ENCODE measurements around the gene ST6GALNAC6. TPM values are rescaled to one million over a fixed set of nuclear protein-coding genes. Genes with fewer than 3 reads are reported as not detected.
A peak's percentile ranks its signal among the peaks of the same experiment; 100 is the strongest.

ST6GALNAC6 gene
- total RNA-seq, 2 donors from 2014 or later, result 46.4 to 95.1 TPM

GRCh38 chr9:127925959-127926905, 26.8 kb upstream of the ST6GALNAC6 start:
- no peaks in the 10 kb centered on the region for H3K4me1 ChIP-seq (replicated peaks)
- 73% methylated on average over 14 of the region's 14 CpGs for WGBS
- intact Hi-C loops (cut with DNase I), result no loop called here
- H3K4me3 ChIP-seq, result peak overlapping the region in 1 of 2 donors; percentile 22
- no peak for TF ChIP-seq POLR2AphosphoS5 (IDR thresholded peaks at IDR 0.05)
- no peak for TF ChIP-seq POLR2A (IDR thresholded peaks at IDR 0.05)
- TF ChIP-seq CTCF (IDR thresholded peaks at IDR 0.05), result no peak
- no peaks in the 10 kb centered on the region for H3K27me3 ChIP-seq (replicated peaks; ENCODE audit: insufficient read depth)
- no peaks in the 10 kb centered on the region for H3K9me3 ChIP-seq
- no peak for DNase-seq (ENCODE audit: low spot score)
- no peaks in the 10 kb centered on the region for H3K36me3 ChIP-seq
- H3K27ac ChIP-seq, result no peak overlapping the region

- Histone ChIP-seq H3K4me1 (replicated peaks) (no peaks in the 10 kb centered on the region), H3K9me3 (no peaks in the 10 kb centered on the region), H3K27me3 (replicated peaks; ENCODE audit: insufficient read depth) (no peaks in the 10 kb centered on the region), H3K36me3 (no peaks in the 10 kb centered on the region), H3K4me3 (no peak overlapping the region), H3K27ac (no peak overlapping the region)
- no peak for TF ChIP-seq CTCF (IDR thresholded peaks at IDR 0.05)
- no peak for TF ChIP-seq POLR2A (IDR thresholded peaks at IDR 0.05)
- no peak for TF ChIP-seq POLR2AphosphoS5 (IDR thresholded peaks at IDR 0.05)
- WGBS, result 89% methylated on average over 22 of the region's 22 CpGs
- intact Hi-C loops (cut with DNase I), result no loop called here
- DNase-seq (ENCODE audit: low spot score), result no peak
Measured at GRCh38 chr9:127924736-127925444, 25.5 kb upstream of the ST6GALNAC6 start.

- no peak for DNase-seq (ENCODE audit: low spot score)
- intact Hi-C loops (cut with DNase I), result no loop called here
- WGBS, result 86% methylated on average over 8 of the region's 8 CpGs
- no peak overlapping the region for H3K27ac ChIP-seq
- H3K4me1 ChIP-seq (replicated peaks), result no peaks in the 10 kb centered on the region
- no peaks in the 10 kb centered on the region for H3K27me3 ChIP-seq (replicated peaks; ENCODE audit: insufficient read depth)
- TF ChIP-seq POLR2A (IDR thresholded peaks at IDR 0.05) (no peak), POLR2AphosphoS5 (IDR thresholded peaks at IDR 0.05) (no peak), CTCF (IDR thresholded peaks at IDR 0.05) (no peak)
- no peak overlapping the region for H3K4me3 ChIP-seq
- no peaks in the 10 kb centered on the region for H3K36me3 ChIP-seq
- H3K9me3 ChIP-seq, result no peaks in the 10 kb centered on the region
Measured at GRCh38 chr9:127923771-127924170, 24.4 kb upstream of the ST6GALNAC6 start.

GRCh38 chr9:127923046-127923445, 23.6 kb upstream of the ST6GALNAC6 start:
- TF ChIP-seq POLR2A (IDR thresholded peaks at IDR 0.05) (no peak), POLR2AphosphoS5 (IDR thresholded peaks at IDR 0.05) (no peak), CTCF (IDR thresholded peaks at IDR 0.05) (no peak)
- 63% methylated on average over 6 of the region's 6 CpGs for WGBS
- no peaks in the 10 kb centered on the region for H3K27me3 ChIP-seq (replicated peaks; ENCODE audit: insufficient read depth)
- no peak overlapping the region for H3K4me3 ChIP-seq
- H3K9me3 ChIP-seq, result no peaks in the 10 kb centered on the region
- H3K36me3 ChIP-seq, result no peaks in the 10 kb centered on the region
- no peak overlapping the region for H3K27ac ChIP-seq
- DNase-seq (ENCODE audit: low spot score), result no peak
- intact Hi-C loops (cut with DNase I), result no loop called here
- H3K4me1 ChIP-seq (replicated peaks), result no peaks in the 10 kb centered on the region
